ENCODE data around the gene BBS1.
"Not testable (repeated sequence)": the region's sequence is repeated elsewhere in the genome, so short reads cannot be mapped to it uniquely, and the experiment has no call there.

BBS1 gene

GRCh38 chr11:66510271-66510989, at the start of gene BBS1:
Gene BBS1 (plus strand): TSS chr11:66510635. CDS start chr11:66510660, 25 bp downstream.
- peak; percentile 78 for DNase-seq

GRCh38 chr11:66462010-66462409, 48.4 kb upstream of the BBS1 start:
- DNase-seq: no peak

- DNase-seq: no peak
Observed at GRCh38 chr11:66462911-66463310, 47.5 kb upstream of the BBS1 start.

GRCh38 chr11:66464116-66464515, 46.3 kb upstream of the BBS1 start:
- DNase-seq: not testable (repeated sequence)

GRCh38 chr11:66464916-66465315, 45.5 kb upstream of the BBS1 start:
- no peak for DNase-seq

GRCh38 chr11:66465373-66466224, 44.8 kb upstream of the BBS1 start:
- no peak for DNase-seq

GRCh38 chr11:66466225-66467033, 44.0 kb upstream of the BBS1 start, which contains the start of gene PELI3:
Gene PELI3 (plus strand): TSS chr11:66466905. CDS start chr11:66468129, 1,224 bp downstream.
- peak; percentile 94 for DNase-seq

GRCh38 chr11:66467034-66467659, 43.3 kb upstream of the BBS1 start:
- DNase-seq: no peak

GRCh38 chr11:66467756-66468155, 42.7 kb upstream of the BBS1 start:
- no peak for DNase-seq

GRCh38 chr11:66468691-66469090, 41.7 kb upstream of the BBS1 start:
- no peak for DNase-seq

- DNase-seq: no peak
Observed at GRCh38 chr11:66469441-66469840, 41.0 kb upstream of the BBS1 start.

GRCh38 chr11:66470015-66470414, 40.4 kb upstream of the BBS1 start:
- DNase-seq: no peak

- no peak for DNase-seq
Observed at GRCh38 chr11:66471142-66471541, 39.3 kb upstream of the BBS1 start.

GRCh38 chr11:66472054-66472453, 38.4 kb upstream of the BBS1 start:
- no peak for DNase-seq

GRCh38 chr11:66473167-66473566, 37.3 kb upstream of the BBS1 start:
- no peak for DNase-seq

- no peak for DNase-seq
Observed at GRCh38 chr11:66473608-66474515, 36.6 kb upstream of the BBS1 start.

- no peak for DNase-seq
Observed at GRCh38 chr11:66475349-66476172, 34.9 kb upstream of the BBS1 start.

- DNase-seq: no peak
Observed at GRCh38 chr11:66476173-66476840, 34.1 kb upstream of the BBS1 start.

GRCh38 chr11:66476841-66477251, 33.6 kb upstream of the BBS1 start:
- no peak for DNase-seq

All from activated CD4-positive, alpha-beta T cell treated with anti-CD3 and anti-CD28 coated beads, Interleukin-2, amount 50 U/mL, for 16 hours (primary cell).